Activated T-cell treated with anti-CD3 and anti-CD28 coated beads, Interleukin-2, amount 50 U/mL, for 4 hours (primary cell): ENCODE results near the gene TPRA1. TPM values are rescaled to one million over a fixed set of nuclear protein-coding genes. Genes with fewer than 3 reads are reported as not detected.

Experiments
- ATAC-seq, 2 donors: fragments of 200-7000 bp; cut with Tn5 transposase; one replicate each; pipeline ENCODE4 v1.10.0; 2021
- DNase-seq: peaks from one replicate; pipeline ENCODE4 v3.0.0-alpha.2; 2020
- H3K27me3 Mint-ChIP-seq: one replicate; pipeline ENCODE4 v1.8.0; 2021; ENCODE audit warnings: low read depth, mixed read lengths
- H3K36me3 Mint-ChIP-seq: one replicate; pipeline ENCODE4 v1.8.0; 2022; ENCODE audit warnings: mixed read lengths; ENCODE audit not compliant: insufficient read depth
- H3K4me1 Mint-ChIP-seq: one replicate; pipeline ENCODE4 v1.8.0; 2021; ENCODE audit warnings: low read depth, mixed read lengths
- H3K4me3 Mint-ChIP-seq: one replicate; pipeline ENCODE4 v1.8.0; 2021; ENCODE audit warnings: mild to moderate bottlenecking, moderate library complexity, mixed read lengths
- H3K9me3 Mint-ChIP-seq: one replicate; pipeline ENCODE4 v1.8.0; 2021; ENCODE audit warnings: mixed read lengths
- total RNA-seq, 3 donors: library from RNA; stranded (reverse); gene quantifications; one replicate each; pipeline ENCODE4 v1.2.1, GENCODE V29; 2021

TPRA1 gene
- total RNA-seq, 3 donors from 2014 or later = 37.8 to 39.2 (median 38.9) TPM

- peaks cover 9% of the 10 kb centered on the region for H3K4me1 Mint-ChIP-seq
- peak overlapping the region; percentile 70 for H3K4me3 Mint-ChIP-seq
- no peaks in the 10 kb centered on the region for H3K36me3 Mint-ChIP-seq
- DNase-seq = no peak
- peak; percentile 18 to 28 for ATAC-seq
- H3K27me3 Mint-ChIP-seq = peaks cover 6% of the 10 kb centered on the region
- H3K9me3 Mint-ChIP-seq = no peaks in the 10 kb centered on the region
Measured at GRCh38 chr3:127546970-127547733, 43.4 kb downstream of the TPRA1 start.

DNA sequence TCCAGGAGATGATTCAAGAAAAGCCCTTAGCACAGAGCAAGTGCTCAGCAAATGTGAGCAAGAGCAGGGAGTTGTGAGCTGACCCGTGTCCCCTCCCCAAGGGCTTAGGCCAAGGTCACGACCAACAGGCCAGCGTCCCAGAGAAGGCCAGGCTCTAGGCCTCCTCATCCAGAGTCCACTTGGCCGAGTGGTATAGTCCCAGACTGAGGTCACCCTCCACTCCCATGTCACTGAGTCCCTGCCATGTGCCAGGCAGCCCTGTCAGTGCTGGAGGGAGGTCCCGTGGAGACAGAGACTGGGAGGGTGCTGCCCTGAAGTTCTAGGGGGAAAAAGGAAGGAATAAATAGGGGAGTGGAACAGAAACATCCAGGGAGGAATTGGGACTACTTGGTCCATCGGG, 44.0 kb downstream of the TPRA1 start:
- Mint-ChIP-seq H3K4me1 (peaks cover 9% of the 10 kb centered on the region), H3K36me3 (no peaks in the 10 kb centered on the region), H3K4me3 (peak overlapping the region; percentile 70), H3K9me3 (no peaks in the 10 kb centered on the region), H3K27me3 (peaks cover 5% of the 10 kb centered on the region)
- no peak for DNase-seq
- ATAC-seq = no peak

DNA sequence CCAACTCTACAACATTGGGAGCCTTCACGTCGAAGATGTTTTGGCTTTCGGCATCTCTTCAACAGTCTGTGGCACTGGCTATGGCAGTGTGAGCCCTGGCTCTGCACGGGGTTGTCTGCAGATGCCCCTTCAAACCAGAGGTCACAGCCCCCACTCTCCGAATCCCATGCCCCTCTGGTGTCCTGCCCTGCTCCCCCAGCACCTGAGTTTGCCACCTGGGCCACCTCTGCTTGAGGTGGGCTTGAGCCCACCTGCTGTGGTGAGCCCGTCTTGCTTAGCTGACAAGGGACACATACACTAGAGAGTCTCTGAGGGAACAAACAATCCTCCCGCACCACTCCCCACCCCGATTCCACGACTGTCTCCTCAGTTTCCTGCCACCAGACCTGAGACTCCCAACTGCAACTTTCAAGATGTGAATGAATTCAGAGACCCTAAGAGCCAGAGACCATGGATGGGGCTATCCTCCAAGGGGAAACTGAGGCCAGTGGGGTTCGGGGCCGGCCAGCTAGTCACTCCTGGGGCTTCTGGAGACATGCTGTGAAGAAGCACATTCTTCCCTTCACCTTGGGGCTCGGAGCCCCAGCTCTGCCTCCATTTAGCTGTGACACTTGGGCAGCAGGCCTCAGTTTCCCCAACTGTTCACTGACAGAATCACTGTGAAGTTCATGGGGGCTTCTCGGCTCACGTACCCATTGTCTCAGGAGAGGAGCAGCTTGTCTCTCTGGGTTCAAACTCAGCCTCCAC, 44.6 kb downstream of the TPRA1 start:
- DNase-seq (no peak), ATAC-seq (no peak)
- Mint-ChIP-seq H3K9me3 (no peaks in the 10 kb centered on the region), H3K27me3 (peaks cover 3% of the 10 kb centered on the region), H3K36me3 (no peaks in the 10 kb centered on the region), H3K4me1 (peaks cover 9% of the 10 kb centered on the region), H3K4me3 (peak overlapping the region; percentile 70)

DNA sequence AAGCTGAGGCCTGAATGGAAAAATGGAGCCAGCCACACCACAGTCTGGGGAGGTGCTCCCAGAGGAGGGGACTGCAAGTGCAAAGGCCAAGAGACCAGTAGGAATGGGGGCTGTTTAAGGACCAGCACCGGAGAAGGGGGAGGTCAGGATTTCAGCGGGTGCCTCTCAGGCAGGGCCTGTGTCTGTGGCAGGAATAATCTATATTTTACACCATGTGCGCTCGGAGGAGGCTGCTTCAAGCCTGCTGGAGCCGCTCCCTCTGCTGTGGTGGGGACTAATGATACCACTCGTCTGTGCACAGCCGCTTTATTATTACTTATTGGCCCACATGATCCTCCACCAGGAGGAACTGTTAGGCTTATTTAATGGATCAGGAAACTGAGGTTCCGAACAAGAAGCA, 45.3 kb downstream of the TPRA1 start:
- Mint-ChIP-seq H3K4me3 (no peak overlapping the region), H3K36me3 (no peaks in the 10 kb centered on the region)

DNA sequence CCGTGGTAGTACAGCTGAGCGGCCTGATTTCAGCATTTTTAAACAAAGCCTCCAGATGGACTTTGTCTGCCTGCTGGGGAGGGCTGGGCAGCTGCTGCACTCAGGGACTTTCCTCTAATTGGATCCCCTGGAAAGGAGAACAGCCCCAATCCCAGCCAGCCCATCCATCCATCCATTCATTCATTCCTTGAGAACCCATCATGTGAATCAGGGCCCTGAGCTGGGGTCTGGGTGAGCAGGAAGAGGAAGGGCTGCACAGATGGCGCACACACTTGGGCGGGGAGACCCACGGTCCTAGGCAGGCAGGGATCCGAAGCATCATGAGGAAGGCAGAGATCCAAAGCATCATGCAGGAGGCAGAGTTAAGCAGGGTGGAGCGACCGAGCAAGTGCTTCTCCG, 45.7 kb downstream of the TPRA1 start:
- ATAC-seq = no peak
- peaks cover 9% of the 10 kb centered on the region for H3K4me1 Mint-ChIP-seq
- no peaks in the 10 kb centered on the region for H3K9me3 Mint-ChIP-seq
- DNase-seq = no peak
- no peak overlapping the region for H3K4me3 Mint-ChIP-seq
- no peaks in the 10 kb centered on the region for H3K36me3 Mint-ChIP-seq
- no peaks in the 10 kb centered on the region for H3K27me3 Mint-ChIP-seq

More for the DNA sequence above, 45.3 kb downstream of the TPRA1 start:
- Mint-ChIP-seq H3K27me3 (peaks cover 3% of the 10 kb centered on the region), H3K9me3 (no peaks in the 10 kb centered on the region), H3K4me1 (peaks cover 9% of the 10 kb centered on the region)
- ATAC-seq (no peak), DNase-seq (no peak)

DNA sequence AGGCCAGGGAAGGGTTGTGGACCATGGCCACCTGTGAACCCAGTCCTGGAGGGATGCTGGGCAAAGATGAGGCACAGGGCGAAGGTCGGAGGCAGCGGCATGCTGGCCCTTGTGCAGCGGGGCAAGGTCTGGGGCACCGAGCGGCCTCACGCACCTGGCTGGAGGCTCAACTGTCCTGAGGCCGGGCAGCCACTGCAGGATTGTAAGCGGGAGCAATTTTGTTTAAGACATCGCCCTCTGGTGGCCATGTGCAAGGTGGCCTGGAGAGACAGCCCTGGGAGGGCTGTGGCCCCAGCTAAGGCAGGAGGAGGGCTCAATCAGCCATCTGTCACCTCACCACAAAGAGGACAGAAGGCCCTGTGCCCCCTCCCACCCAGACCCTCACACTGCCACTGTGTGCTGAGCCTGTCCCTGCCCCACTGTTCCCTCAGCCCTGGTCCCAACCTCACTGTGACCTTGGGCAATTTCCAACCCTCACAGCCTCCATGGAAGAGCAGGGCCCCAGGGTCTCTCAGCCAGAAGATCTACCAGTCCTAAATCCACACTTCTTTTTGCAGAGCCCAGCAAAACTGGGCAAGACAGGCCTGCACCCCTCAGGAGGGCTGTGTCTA, 46.2 kb downstream of the TPRA1 start:
- Mint-ChIP-seq H3K36me3 (no peaks in the 10 kb centered on the region), H3K9me3 (no peaks in the 10 kb centered on the region), H3K4me3 (no peak overlapping the region), H3K4me1 (peaks cover 9% of the 10 kb centered on the region), H3K27me3 (no peaks in the 10 kb centered on the region)
- DNase-seq = peak; percentile 59
- ATAC-seq = peak; percentile 58 to 64

DNA sequence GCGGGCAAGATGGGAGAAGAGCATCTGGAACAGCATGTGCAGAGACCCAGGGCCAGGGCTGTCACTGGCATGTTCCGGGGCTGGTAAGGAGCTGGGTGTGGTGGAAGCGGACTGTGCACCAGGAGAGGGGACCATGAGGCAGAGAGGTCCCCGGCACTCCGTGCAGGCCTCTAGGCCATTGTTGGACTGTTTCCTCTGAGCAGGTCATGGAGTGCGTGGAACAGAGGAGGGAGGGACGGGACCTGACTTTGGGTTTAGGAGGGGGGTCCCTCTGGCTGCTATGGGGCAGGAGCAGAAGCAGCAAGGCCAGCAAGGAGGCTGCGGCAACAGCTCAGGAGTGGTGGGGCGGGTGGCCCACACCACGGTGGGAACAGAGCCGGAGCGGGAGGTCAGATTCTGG, 47.1 kb downstream of the TPRA1 start:
- no peaks in the 10 kb centered on the region for H3K9me3 Mint-ChIP-seq
- H3K36me3 Mint-ChIP-seq = no peaks in the 10 kb centered on the region
- no peaks in the 10 kb centered on the region for H3K27me3 Mint-ChIP-seq
- ATAC-seq = no peak
- H3K4me1 Mint-ChIP-seq = peaks cover 9% of the 10 kb centered on the region
- no peak overlapping the region for H3K4me3 Mint-ChIP-seq
- no peak for DNase-seq

DNA sequence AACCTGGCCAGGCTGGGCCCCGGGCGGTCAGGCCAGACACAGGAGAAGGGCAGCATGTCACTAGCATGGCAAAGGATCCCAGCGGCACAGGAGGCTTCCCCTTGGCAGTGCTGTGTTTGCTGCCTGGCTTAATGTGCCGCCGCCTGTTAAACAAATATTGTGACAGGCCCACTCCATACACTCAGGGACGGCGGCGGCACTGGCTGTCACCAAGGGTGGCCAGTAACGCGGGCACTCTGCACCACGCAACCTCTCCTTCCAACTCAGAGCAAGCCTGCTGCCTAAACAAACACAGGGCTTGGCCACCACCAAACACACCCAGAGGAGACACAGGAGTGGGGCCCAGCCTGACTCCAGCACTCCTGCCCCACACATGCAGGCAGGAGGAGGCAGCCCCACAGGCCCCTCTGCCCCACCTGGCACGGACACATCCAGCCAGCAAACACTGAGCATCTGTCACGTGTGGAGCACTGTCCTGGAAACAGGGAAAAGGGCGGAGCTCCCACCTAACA, 48.0 kb downstream of the TPRA1 start:
- Mint-ChIP-seq H3K27me3 (peaks cover 3% of the 10 kb centered on the region), H3K36me3 (no peaks in the 10 kb centered on the region), H3K4me3 (no peak overlapping the region), H3K4me1 (peaks cover 5% of the 10 kb centered on the region), H3K9me3 (no peaks in the 10 kb centered on the region)
- DNase-seq (no peak), ATAC-seq (no peak)

DNA sequence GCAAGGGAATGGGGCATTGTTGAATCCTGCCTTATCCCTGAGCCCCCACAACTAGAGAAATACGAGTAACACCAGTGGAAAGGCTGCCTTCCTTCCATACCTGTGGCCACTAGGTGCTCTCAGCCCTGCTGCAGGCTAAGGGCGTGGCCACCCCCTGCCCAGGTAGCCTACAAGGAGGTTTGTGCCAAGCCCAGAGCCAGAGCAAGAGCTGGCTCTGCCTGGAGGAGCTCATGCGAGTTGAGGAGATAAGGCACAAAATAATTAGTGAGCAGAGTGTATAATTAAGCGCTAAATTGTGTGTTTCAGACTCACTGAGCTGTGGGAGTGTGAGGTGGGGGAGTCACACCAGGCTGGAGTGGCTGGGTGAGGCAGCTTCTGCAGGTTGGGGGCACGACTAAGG, 49.2 kb downstream of the TPRA1 start:
- H3K9me3 Mint-ChIP-seq = no peaks in the 10 kb centered on the region
- ATAC-seq (no peak), DNase-seq (no peak)
- peaks cover 4% of the 10 kb centered on the region for H3K4me1 Mint-ChIP-seq
- H3K36me3 Mint-ChIP-seq = no peaks in the 10 kb centered on the region
- no peak overlapping the region for H3K4me3 Mint-ChIP-seq
- H3K27me3 Mint-ChIP-seq = peaks cover 9% of the 10 kb centered on the region

DNA sequence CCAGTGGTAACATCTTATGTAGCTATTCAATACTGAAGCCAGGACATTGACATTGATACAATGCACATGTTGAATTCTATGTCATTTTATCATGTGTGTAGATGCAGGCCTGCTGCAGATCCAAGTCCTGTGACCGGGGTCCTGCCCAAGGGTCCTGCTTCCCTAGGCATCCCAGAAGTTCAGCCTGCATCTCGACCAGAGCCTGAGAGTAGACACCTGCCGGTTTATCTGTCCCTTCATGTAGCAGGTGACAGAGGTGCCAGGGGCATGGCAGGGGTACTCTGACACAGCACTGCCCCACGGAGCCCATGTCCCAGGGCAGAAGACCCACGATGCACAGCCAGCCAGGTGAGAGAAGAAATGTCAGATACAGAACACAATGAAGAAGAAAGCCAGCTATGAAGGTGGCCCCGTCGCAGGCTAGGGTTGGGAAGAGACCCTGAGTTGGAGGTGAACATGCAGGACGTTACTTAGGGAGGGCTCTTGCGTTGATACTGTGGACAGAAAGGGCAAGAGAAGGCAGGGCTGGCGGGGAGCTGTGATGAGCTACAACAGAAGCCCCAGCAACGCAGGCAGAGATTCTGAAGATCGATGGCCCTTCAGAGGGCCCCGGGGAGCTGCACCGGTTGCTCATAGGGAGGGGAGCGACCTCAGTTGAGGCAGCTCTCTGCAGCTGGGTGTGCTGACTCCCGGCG, 51.0 kb downstream of the TPRA1 start:
- no peak overlapping the region for H3K4me3 Mint-ChIP-seq
- no peak for ATAC-seq
- H3K9me3 Mint-ChIP-seq = no peaks in the 10 kb centered on the region
- peaks cover 9% of the 10 kb centered on the region for H3K27me3 Mint-ChIP-seq
- DNase-seq = no peak
- H3K4me1 Mint-ChIP-seq = peaks cover 4% of the 10 kb centered on the region
- H3K36me3 Mint-ChIP-seq = no peaks in the 10 kb centered on the region

DNA sequence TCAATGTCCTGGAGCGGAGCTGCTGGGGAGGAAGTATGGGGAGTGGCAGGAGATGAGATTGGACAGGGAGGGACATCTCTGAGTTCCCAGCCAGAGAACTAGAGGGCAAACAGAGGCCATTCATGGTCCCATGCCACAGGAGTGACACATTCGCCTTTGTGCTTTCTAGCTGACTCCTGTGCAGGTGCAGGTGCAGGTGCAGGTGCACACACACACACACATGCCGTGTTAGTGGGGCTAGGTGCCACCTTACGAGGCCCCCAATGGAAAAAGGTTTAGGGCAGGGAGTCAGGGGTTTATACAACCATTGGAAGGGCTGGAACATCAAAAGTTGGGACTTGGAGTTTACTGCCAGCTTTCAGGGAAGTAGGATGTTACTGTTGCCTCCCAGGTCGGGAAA, 52.0 kb downstream of the TPRA1 start:
- H3K36me3 Mint-ChIP-seq = no peaks in the 10 kb centered on the region
- ATAC-seq (no peak), DNase-seq (no peak)
- H3K4me1 Mint-ChIP-seq = peaks cover 4% of the 10 kb centered on the region
- H3K4me3 Mint-ChIP-seq = no peak overlapping the region
- H3K27me3 Mint-ChIP-seq = peaks cover 9% of the 10 kb centered on the region
- H3K9me3 Mint-ChIP-seq = no peaks in the 10 kb centered on the region

- H3K36me3 Mint-ChIP-seq = no peaks in the 10 kb centered on the region
- DNase-seq = no peak
- no peaks in the 10 kb centered on the region for H3K9me3 Mint-ChIP-seq
- H3K4me3 Mint-ChIP-seq = no peak overlapping the region
- ATAC-seq = no peak
- H3K27me3 Mint-ChIP-seq = peaks cover 9% of the 10 kb centered on the region
- peaks cover 4% of the 10 kb centered on the region for H3K4me1 Mint-ChIP-seq
Measured at GRCh38 chr3:127536830-127537812, 53.4 kb downstream of the TPRA1 start.
